ENCODE results near the gene UNC93A.
"Not testable (repeated sequence)": the region's sequence is repeated elsewhere in the genome, so short reads cannot be mapped to it uniquely, and the experiment has no call there.

UNC93A gene

DNA sequence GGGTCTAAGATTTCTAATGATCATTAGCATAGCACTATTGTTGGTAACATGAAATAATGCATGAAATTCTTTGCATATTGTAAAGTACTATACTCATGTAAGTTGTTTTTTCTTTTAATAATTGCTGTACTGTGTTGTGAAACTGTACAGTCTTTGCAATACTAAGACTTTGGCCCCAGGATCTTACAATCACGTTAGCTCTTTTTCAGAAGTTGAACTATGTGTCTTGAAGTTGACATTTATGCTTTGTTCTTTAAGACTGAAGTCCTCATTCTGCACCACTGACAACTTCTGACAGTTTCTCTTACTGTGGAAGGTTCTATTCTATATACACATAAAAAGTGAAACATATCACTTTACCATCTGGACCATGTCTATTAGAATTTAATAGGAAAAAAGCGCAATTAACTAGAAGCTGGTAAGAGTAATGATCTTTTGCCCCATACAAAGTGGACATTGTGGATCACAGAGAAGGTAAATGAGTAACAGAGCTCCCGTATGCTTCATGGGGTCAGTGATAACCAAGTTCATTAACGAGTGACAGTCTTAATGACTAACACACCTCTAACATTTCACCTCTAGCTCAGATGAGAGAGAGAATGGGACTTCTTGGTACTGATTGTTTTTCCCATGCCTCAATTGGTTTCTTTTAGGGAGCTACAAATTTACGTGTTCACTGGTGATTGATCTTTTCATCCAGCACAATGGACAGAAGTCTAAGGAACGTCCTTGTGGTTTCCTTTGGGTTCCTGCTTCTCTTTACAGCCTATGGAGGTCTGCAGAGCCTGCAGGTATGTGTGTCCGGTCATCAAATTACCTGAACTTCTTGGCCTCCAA lies at the start of gene UNC93A:
TSS of gene UNC93A (plus strand) at position 530 of the 837 bp plus-strand sequence. CDS start at position 705, 175 bp downstream.
- no peak for DNase-seq

DNA sequence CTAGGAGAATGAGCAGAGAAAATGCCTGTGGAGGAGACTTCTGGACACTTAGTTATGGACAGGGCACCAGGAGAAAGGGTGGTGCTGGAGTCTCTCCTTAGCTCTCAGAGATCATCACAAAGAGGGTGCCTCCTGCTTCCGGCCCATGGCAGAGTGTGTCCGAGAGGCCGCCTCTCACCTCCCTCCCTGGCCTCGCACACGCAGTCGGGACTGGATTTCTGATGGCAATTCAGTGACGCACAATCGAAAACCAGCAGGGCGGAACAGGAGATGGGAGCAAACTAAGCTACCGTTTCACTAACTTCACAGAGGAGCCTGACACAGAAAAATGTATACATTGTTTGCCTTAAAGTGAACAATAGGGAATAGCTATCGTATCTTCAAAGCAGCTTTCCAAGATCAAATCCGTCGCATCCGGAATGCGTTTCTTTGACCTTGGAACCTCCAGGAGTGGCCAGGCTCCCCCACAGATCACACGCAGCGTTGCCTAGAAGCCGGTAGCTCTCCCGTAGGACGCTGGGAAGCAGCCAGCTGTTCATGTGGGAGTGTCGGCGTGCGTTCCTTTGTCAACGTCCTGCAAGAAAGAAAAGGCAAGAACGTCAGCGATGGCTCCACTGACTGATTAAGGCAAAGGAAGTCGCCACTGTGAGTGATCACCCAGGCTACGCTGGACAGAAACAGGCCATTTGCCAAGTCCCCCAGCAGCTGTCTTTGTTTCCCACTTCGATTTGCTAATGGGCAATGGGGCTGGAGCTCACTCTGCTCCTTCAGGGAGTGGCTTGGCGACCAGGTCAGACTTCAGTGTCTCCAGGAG lies 49.6 kb upstream of the UNC93A start:
- DNase-seq = not testable (repeated sequence)

DNA sequence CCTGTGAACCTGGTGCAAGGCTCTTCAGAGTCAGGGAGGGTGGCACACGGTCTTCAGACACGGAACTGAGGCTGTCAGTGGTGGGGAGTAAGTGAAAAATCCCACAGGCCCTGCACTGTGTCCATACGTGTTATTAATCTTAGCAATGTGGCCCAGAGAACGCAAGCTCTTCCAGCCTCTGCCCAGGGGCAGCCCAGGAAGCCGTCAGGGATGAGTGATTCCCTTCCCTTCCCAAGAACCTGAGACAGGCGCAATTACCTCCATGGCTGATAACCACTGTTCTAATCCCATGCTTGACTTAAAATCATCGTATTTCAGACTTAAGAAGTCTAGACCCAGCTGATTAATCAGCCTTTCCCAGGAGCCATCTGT lies 49.0 kb upstream of the UNC93A start:
- not testable (repeated sequence) for DNase-seq

DNA sequence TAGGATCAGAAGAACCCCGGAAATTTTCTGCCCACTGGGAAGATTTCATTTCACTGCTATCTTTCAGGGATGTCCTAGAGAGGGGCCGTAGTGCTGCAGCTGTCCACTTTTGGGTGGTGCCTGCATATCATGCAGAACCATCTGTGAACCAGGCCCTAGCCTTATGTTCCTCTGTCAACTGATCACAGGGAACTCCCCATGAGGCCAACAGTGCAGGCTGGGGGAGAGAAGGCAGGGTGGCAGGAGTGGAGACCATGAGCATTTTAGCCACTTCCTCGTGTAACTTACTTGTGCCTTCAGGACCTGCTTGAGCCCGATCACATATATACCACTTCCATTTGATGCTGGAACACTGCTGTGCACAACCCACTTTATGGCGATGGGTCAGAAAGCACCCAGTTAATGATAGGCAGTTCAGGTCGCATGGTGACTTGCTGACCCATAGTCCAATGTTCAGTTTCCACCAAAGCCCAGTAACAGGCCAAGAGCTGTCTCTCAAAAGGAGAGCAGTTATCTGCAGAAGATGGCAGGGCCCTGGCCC lies 48.5 kb upstream of the UNC93A start:
- DNase-seq = not testable (repeated sequence)

DNA sequence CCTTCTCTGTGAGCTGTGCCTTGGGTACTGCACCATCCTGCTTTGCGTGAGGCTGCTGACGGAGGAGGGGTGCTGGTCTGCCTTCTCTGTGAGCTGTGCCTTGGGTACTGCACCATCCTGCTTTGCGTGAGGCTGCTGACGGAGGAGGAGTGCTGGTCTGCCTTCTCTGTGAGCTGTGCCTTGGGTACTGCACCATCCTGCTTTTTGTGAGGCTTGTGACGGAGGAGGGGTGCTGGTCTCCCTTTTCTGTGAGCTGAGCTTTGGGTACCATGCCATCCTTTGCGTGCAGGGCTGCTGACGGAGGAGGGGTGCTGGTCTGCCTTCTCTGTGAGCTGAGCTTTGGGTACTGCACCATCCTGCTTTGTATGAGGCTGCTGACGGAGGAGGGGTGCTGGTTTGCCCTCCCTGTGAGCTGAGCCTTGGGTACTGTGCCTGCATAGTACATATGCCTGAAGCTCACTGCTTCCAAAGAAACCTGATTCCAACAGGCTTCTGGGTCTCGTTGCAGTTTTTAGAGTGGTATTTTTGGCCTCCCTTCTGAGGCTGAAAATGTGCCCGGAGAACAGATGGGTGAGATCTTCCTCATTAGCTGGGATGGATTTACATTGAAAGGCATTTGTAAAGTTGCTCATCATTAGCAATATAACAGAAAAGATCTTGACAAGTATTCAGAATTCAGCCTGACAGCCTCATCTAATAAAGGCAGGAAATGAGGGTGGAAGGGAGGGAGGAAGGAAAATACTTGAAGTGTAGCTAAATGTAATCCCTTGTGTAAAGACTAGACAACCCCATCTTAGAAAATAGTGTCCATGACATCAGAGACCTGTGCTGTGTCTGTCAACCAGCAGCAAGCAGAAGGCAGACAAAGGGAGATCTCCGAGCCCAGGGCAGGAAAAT lies 46.8 kb upstream of the UNC93A start:
- no peak for DNase-seq

DNA sequence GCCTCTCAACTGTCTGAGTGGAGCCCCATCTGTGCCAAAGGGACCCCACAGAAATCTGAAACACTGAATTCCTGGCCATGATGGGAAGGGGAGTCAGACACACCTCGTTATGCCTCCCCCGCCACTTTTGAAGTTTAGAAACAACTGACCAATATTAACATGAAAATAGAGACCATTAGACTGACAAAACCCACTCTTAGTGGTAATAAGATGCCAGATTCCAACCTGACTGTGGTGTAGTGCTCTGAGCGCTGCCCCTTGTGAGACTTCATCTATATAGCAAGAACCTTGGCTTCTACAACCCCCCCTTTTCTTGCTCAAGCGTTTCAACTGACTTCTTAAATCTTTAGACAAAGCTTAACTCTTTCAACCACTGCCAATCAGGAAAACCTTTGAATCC lies 46.1 kb upstream of the UNC93A start:
- no peak for DNase-seq

DNA sequence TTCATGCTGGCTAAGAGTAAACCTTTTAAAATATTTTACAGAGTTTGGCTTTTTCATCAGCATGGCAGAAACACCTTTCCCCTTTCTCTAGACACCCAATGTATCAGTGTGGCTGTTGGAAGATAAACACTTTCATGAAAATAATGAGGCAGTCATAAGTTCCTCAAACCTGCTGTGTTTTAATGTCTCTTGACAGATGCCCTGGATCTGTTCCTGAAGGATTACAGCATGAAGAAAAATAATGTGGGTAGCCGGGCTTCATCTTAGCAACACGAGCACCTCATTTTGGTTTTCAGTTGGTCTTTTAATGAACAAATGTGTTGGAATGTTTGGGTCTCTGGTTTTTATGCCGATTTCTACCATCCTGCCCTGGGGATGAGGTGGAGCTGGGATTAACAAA lies 45.5 kb upstream of the UNC93A start:
- no peak for DNase-seq

DNA sequence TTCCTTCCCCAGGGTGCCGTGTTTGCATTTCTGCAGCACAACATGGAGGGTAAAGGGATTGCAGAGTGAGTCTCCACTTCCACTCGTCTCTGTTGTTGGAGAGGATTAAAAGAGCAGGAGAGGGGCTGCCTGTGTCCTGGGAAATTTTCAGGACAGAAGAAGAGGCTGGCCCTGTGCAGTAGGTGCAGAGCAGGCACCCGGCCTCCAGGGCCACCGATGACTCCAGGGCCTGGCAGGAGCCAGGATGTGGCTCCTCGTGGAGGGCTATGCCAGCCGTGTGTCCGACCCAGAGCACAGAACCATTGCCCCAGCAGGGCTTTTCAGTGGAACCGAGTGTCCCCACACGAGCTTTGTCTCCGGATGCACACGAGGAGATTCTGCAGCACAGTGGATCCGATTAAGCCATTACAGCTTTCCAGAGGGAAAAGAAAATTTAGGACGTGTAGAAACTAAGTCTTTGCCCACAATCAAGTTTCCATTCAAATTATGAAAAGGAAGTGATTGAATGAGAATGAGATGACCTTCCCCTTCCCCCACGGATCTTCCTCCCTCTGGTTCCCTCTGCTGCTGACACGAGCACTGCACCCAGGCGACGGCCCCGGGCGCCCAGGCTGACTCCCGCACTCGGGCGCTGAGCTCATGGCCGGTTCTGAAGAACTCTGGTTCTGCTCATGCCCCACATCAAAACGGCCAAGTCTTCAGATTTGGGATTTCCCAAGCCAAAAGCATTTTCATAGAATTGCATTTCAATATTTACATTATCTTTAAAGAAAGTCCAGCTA lies 43.1 kb upstream of the UNC93A start:
- DNase-seq = no peak

DNA sequence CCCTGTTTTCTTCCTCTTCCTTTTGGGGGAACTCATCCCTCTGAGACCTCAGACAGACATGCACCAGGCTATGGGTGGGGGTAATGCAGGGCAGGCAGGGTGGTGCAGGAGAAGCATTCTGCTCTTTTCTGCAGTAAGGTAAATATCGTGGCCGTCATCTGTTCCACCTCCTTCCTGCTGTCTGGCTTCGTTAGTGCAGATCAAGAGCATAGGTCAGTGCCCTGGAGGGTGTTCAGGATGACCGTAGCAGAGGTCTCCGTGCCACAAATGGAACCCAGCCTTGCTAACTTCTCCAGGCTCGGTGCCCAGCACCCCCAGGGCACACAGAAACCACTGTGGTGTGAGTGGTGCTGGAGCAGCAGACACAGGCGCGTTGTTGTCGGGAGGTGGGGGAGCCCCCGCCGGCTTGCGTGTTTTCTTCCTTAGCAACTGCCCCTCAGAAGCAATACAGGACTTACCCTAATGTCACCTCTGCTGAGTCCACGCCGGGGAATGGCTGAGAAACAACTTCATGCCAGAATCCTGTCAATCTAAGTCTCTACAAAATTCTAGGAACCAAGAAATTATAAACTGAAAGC lies 42.1 kb upstream of the UNC93A start:
- not testable (repeated sequence) for DNase-seq

DNA sequence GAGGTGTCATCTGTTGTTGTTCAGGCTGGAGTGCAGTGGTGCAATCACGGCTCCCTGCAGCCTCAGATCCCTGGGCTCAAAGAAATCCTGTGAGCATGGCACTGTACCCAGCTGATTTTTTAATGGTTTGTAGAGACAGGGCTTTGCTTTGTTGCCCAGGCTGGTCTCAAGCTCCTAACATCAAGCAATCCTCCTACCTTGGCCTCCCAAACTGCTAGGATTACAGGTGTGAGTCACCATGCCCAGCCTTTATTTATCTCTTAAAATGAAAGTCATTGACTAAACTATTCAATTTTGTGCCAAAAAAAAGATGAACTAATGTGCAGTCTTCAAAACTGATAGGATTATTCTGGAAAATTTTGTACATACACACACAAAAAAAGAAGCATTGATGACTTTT lies 38.8 kb upstream of the UNC93A start:
- DNase-seq = no peak

DNA sequence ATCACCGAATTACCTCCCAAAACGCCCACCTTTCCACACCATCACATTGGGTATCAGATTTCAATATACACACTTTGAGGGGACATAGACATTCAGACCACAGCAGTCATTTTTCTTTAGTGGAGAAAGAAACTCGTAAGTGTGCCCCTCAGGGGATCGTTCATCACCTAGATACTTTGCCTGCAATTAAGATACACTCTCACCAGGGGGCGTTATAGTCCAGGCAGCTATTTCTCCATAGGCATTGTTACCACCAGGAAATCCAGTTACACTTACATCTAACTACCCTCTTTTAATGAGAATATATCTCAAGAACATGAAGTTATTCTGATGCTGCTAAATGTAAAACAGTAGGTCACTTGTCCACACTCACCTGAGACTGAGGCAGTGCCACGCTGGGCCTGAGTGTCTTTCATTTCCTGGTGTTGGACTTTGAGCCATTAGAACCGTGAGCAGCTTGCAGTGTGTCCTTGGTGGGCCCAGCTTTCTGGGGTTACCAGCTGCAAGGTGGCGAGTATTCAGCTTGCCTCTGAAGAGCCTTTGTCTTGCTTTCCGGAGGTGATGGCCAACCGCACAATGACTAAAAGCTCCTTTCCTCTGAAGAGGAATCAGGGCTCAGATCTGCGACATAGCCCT lies 35.1 kb upstream of the UNC93A start:
- DNase-seq = no peak

DNA sequence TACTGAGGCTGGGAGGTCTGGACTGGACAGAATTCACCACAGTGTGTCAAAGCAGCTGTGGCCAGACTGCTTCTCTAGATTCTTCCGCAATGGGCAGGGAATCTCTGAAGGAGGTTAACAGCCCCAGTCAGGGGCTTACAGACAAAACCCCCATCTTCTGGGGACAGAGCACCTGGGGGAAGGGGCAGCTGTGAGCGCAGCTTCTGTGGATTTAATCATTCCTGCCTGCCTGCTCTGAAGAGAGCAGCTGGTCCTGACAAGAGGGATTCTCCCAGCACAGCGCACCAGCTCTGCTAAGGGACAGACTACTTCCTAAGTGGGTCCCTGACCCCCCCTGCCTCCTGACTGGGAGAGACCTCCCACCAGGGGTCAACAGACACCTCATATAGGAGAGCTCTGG lies 32.5 kb upstream of the UNC93A start:
- DNase-seq = no peak

DNA sequence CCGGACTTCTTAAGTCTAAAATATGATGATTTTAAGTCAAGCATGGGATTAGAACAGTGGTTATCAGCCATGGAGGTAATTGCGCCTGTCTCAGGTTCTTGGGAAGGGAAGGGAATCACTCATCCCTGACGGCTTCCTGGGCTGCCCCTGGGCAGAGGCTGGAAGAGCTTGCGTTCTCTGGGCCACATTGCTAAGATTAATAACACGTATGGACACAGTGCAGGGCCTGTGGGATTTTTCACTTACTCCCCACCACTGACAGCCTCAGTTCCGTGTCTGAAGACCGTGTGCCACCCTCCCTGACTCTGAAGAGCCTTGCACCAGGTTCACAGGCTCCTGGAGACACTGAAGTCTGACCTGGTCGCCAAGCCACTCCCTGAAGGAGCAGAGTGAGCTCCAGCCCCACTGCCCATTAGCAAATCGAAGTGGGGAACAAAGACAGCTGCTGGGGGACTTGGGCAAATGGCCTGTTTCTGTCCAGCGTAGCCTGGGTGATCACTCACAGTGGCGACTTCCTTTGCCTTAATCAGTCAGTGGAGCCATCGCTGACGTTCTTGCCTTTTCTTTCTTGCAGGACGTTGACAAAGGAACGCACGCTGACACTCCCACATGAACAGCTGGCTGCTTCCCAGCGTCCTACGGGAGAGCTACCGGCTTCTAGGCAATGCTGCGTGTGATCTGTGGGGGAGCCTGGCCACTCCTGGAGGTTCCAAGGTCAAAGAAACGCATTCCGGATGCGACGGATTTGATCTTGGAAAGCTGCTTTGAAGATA lies 24.9 kb upstream of the UNC93A start:
- not testable (repeated sequence) for DNase-seq

DNA sequence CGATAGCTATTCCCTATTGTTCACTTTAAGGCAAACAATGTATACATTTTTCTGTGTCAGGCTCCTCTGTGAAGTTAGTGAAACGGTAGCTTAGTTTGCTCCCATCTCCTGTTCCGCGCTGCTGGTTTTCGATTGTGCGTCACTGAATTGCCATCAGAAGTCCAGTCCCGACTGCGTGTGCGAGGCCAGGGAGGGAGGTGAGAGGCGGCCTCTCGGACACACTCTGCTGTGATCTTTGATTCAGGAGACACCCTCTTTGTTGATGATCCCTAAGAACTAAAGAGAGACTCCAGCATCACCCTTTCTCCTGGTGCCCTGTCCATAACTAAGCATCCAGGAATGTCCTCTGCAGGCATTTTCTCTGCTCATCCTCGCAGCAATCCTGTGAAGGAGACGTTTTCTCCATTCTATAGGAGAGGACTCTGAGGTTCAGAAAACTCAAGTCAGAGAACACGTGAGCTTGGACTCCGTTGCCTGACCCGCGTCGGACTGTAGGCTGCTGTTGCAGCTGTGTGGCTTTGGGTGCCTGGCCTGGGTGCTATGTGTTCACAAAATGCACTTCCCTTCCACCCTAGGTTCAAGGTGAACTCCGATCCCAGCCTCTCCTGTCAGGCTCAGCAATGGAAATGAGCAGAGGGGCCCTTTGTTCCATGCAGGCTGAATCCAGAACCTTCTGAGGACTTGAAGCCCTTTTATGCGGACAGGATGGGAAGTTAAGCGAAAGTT lies 24.1 kb upstream of the UNC93A start:
- DNase-seq = no peak

DNA sequence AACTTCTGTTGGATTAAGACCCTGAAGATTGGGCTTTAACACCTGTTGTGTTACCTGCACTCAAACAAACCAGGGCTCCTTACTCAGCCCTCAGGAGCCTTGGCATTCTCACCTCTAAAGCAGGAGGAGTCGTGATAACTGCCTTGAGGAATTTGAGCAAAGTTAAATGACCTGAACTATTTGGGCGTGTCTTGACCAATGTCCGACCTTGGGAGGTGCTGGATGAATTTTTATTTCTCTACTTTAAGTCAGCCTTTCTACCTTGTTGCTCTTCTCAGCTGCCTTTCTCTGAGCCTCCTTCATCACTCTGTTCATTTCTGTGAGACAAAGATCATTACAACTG lies 23.6 kb upstream of the UNC93A start:
- DNase-seq = not testable (repeated sequence)

DNA sequence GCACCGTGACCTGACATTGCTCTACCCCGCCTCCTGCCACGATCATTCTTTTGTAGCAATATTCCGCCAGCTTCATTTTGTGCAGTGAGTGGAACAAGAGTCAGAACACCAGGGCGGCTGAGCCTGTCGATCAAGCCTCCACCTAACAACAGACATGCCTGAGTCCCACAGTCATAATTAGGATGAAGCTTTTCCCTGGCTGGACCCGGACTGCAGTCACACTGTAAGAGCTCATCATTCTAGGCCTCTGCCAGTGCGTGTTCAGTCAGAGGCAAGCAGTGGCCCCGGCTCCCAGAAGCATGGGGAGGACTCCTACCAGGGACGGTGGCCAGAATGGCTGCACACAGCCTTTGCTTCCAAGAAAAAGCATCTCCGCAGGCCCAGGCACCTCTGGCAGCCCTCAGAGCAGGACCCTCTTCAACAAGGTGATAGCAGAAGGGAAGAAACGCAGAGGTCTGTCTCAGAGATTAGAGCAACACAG lies 23.2 kb upstream of the UNC93A start:
- DNase-seq = no peak

DNA sequence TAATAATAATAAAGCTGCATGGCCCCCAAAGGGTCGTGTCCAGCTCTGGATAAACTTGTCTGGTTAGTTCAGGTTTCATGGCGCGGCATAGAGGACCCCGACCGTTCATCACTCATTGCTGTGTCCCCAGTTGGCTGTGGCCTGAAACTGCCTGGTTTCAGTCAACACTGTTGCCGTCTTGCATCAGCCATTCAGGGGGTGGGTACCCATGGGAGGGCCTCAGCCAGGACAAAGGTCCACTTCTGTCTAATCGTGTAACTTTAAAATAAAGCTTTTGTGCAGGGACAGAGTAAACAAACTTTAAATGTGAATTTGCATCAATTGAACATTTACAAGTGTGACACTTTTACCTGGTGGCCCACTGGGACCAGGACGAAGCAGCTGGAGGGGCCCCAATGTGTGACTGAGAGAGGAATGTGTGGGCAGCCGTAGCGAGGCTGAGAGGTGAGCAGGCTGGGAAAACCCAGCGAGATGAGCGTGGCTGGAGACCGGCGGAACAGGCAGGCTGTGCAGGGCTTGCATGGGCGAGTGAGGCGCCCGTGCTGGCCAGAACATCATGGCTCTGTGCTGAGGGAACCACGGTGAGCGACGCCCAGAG lies 22.3 kb upstream of the UNC93A start:
- no peak for DNase-seq

DNA sequence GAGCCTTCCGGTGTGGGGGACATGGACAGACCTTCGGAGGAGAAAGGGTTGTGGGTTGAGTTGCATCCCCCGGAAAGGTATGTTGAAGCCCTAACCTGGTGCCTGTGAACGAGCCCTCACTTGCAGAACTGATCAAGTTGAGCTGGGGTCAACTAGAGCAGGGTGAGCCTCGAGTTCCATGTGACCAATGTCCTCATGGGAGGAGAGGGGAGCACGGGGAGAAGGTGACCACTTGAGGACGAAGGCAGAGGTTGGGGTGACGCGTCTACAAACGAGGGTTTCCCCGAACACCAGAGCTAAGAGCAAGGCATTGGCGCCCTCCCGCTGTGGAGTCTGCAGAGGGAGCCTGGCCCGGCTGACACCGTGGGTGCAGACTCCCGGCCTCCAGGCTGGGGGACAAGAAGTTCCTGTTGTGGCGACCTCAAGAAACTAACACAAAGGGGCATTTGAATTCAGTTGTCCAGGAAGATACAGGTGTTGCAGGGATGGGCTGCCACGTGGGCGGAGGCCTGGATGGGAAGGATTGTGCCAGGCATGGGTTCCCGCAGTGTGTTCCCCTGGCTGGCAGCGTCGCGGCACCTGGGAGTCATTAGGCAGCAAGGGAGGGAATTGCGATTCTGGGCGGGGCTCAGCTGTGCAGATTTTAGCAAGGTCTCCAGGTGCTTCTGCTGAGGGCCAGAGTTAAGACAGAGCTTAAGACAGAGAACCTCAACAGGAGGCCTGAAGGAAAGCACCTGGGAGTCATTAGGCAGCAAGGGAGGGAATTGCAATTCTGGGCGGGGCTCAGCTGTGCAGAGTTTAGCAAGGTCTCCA lies 20.4 kb upstream of the UNC93A start:
- no peak for DNase-seq

All from MV-4-11 (cell line).